A549 (cell line): ENCODE measurements around the gene MAPKAP1. TPM values are rescaled to one million over a fixed set of nuclear protein-coding genes. Genes with fewer than 3 reads are reported as not detected.

ENCODE experiments used
- ATAC-seq, 2 experiments: fragments of 200-7000 bp in 1 of 2; fragments of >200 bp in 1 of 2; cut with Nextera tagmentation in 1 of 2; cut with Tn5 transposase in 1 of 2; 3 replicates each; pipeline versions ENCODE4 v1.8.0 to v1.9.1; 2018 to 2020; ENCODE audit warnings: mild to moderate bottlenecking in 1 of 2, moderate library complexity in 1 of 2
- CTCF ChIA-PET: fragments of 300-600 bp; sonication (Branson Sonifier 250); formaldehyde crosslinking; extraction: SDS; loops from one replicate; lab custom pipeline; 2021; ENCODE audit warnings: antibody characterized with exemption, inconsistent platforms; lab: Yijun Ruan, JAX
- POLR2A ChIA-PET: fragments of 350-600 bp; formaldehyde crosslinking; extraction: SDS; loops from one replicate; lab custom pipeline; 2021; ENCODE audit warnings: antibody characterized with exemption, inconsistent platforms; lab: Yijun Ruan, JAX
- DNase-seq, 2 experiments: peaks; one replicate each; pipeline versions ENCODE4 v3.0.0 to v3.0.0-alpha.2; 2011 to 2016; ENCODE audit warnings: low read depth in 1 of 2, low spot score in 1 of 2
- FAIRE-seq: peaks from 2 replicates; lab custom pipeline; 2011; peaks lifted over from hg19 to GRCh38; lab: Jason Lieb, UNC
- H3K27ac ChIP-seq, 2 experiments: fragments of >200 bp; sonication (Bioruptor Twin); formaldehyde crosslinking; 3 replicates each; pipeline ENCODE4 v1.5.1; 2016 to 2017
- H3K4me1 ChIP-seq: fragments of >200 bp; sonication (Bioruptor Twin); formaldehyde crosslinking; 3 replicates; pipeline ENCODE4 v1.6.1; 2016
- H3K4me2 ChIP-seq: fragments of >200 bp; sonication (Bioruptor Twin); formaldehyde crosslinking; 3 replicates; pipeline ENCODE4 v1.6.1; 2016
- H3K4me3 ChIP-seq: fragments of >200 bp; sonication (Bioruptor Twin); formaldehyde crosslinking; 3 replicates; pipeline ENCODE4 v1.5.1; 2016
- H3K9me3 ChIP-seq: fragments of >200 bp; sonication (Bioruptor Twin); formaldehyde crosslinking; 3 replicates; pipeline ENCODE4 v1.6.1; 2016
- BHLHE40 ChIP-seq: IDR thresholded peaks from 2 replicates; pipeline ENCODE4 v1.6.1; 2012; ENCODE audit warnings: low read depth, low read length, inconsistent platforms
- CBX2 ChIP-seq: fragments of 200-600 bp; sonication (generic); IDR thresholded peaks from 2 replicates; pipeline ENCODE4 v1.6.1; 2016; ENCODE audit warnings: low read depth, mild to moderate bottlenecking, borderline replicate concordance
- CEBPB ChIP-seq, 2 experiments: fragments of >200 bp in 1 of 2; sonication (Bioruptor Twin) in 1 of 2; formaldehyde crosslinking in 1 of 2; IDR thresholded peaks; 2 replicates each; pipeline ENCODE4 v1.6.1; 2012 to 2016
- CHD2 ChIP-seq: fragments of 150-350 bp; IDR thresholded peaks from 2 replicates; pipeline ENCODE4 v1.6.1; 2014; ENCODE audit warnings: low read length; ENCODE audit not compliant: partially characterized antibody
- CHD4 ChIP-seq: fragments of 200-600 bp; sonication (generic); IDR thresholded peaks from 2 replicates; pipeline ENCODE4 v1.6.1; 2016; ENCODE audit warnings: antibody characterized with exemption, mild to moderate bottlenecking, borderline replicate concordance
- ELK1 ChIP-seq: fragments of 150-350 bp; IDR thresholded peaks from 2 replicates; pipeline ENCODE4 v1.6.1; 2014; ENCODE audit warnings: low read depth, mild to moderate bottlenecking, low read length
- EP300 ChIP-seq, 2 experiments: fragments of >200 bp; sonication (Bioruptor Twin); formaldehyde crosslinking; IDR thresholded peaks; 2 replicates in 1 of 2; 3 replicates in 1 of 2; pipeline ENCODE4 v1.6.1; 2016 to 2017
- ESRRA ChIP-seq: fragments of 150-350 bp; IDR thresholded peaks from 2 replicates; pipeline ENCODE4 v1.6.1; 2014; ENCODE audit warnings: mild to moderate bottlenecking, low read length, borderline replicate concordance
- FOSL2 ChIP-seq, 2 experiments: fragments of 450-650 bp in 1 of 2; fragments of >200 bp in 1 of 2; sonication (Bioruptor Twin) in 1 of 2; formaldehyde crosslinking; IDR thresholded peaks; 2 replicates each; pipeline versions ENCODE4 v1.5.0 to v1.6.1; 2016 to 2020; ENCODE audit warnings: mild to moderate bottlenecking in 1 of 2, moderate library complexity in 1 of 2
- FOXS1 ChIP-seq: fragments of 250-450 bp; sonication (Bioruptor Pico); IDR thresholded peaks from 2 replicates; pipeline ENCODE4 v1.5.0; 2020; ENCODE audit warnings: mild to moderate bottlenecking, moderate library complexity
- HDAC2 ChIP-seq: fragments of 200-600 bp; sonication (generic); IDR thresholded peaks from 2 replicates; pipeline ENCODE4 v1.6.1; 2016
- HOXA7 ChIP-seq: fragments of 250-450 bp; sonication (Bioruptor Pico); IDR thresholded peaks from 2 replicates; pipeline ENCODE4 v1.5.0; 2020; ENCODE audit warnings: mild to moderate bottlenecking, moderate library complexity
- HOXB13 ChIP-seq: fragments of 250-450 bp; sonication (Bioruptor Pico); IDR thresholded peaks from 2 replicates; pipeline ENCODE4 v1.5.0; 2020; ENCODE audit warnings: low read depth, mild to moderate bottlenecking, moderate library complexity
- JUNB ChIP-seq: fragments of >200 bp; sonication (Bioruptor Twin); formaldehyde crosslinking; IDR thresholded peaks from 2 replicates; pipeline ENCODE4 v1.6.1; 2016
- MAX ChIP-seq: IDR thresholded peaks from 2 replicates; pipeline ENCODE4 v1.6.1; 2012
- MAZ ChIP-seq: fragments of 150-350 bp; IDR thresholded peaks from 2 replicates; pipeline ENCODE4 v1.6.1; 2014; ENCODE audit warnings: antibody characterized with exemption, low read depth, low read length, borderline replicate concordance
- MYC ChIP-seq: IDR thresholded peaks from 2 replicates; pipeline ENCODE4 v1.6.1; 2012; ENCODE audit warnings: mild to moderate bottlenecking, inconsistent platforms, low read length, improper control_type of control experiment, borderline replicate concordance
- NFE2L2 ChIP-seq: fragments of 150-350 bp; conservative IDR thresholded peaks from 2 replicates; pipeline ENCODE4 v1.6.1; 2014; ENCODE audit warnings: low read length
- POLR2AphosphoS2 ChIP-seq: conservative IDR thresholded peaks from 2 replicates; pipeline ENCODE4 v1.6.1; 2012; ENCODE audit warnings: low read length, improper control_type of control experiment, inconsistent platforms
- RCOR1 ChIP-seq: fragments of 150-350 bp; IDR thresholded peaks from 2 replicates; pipeline ENCODE4 v1.6.1; 2014; ENCODE audit warnings: antibody characterized with exemption, low read length, low read depth
- RNF2 ChIP-seq: fragments of 200-600 bp; sonication (generic); IDR thresholded peaks from 2 replicates; pipeline ENCODE4 v1.6.1; 2016; ENCODE audit warnings: low read depth, mild to moderate bottlenecking, antibody characterized with exemption, moderate library complexity, borderline replicate concordance
- SREBF2 ChIP-seq: fragments of 450-650 bp; IDR thresholded peaks from 2 replicates; pipeline ENCODE4 v1.6.1; 2014; ENCODE audit warnings: mild to moderate bottlenecking, moderate library complexity
- TP53 ChIP-seq: fragments of 250-450 bp; sonication (Bioruptor Pico); IDR thresholded peaks from 2 replicates; pipeline ENCODE4 v1.5.0; 2021; ENCODE audit warnings: mild to moderate bottlenecking, moderate library complexity
- USF2 ChIP-seq: fragments of 450-650 bp; IDR thresholded peaks from 2 replicates; pipeline ENCODE4 v1.6.1; 2014; ENCODE audit warnings: antibody characterized with exemption
- ZFP36 ChIP-seq: fragments of 450-650 bp; IDR thresholded peaks from 2 replicates; pipeline ENCODE4 v1.6.1; 2014; ENCODE audit warnings: borderline replicate concordance; ENCODE audit not compliant: partially characterized antibody
- ZNF302 ChIP-seq: fragments of 250-450 bp; sonication (Bioruptor Pico); IDR thresholded peaks from 2 replicates; pipeline ENCODE4 v1.9.0; 2021; ENCODE audit warnings: inconsistent platforms, mild to moderate bottlenecking, moderate library complexity
- WGBS: methylation state at CpG from one replicate; pipeline ENCODE4 v1.1.6; 2017; ENCODE audit errors: missing lambda C conversion rate; 5-methylcytosine and 5-hydroxymethylcytosine counted together
- polyA plus RNA-seq, 4 experiments: library from polyadenylated mRNA; depleted of rRNA in 3 of 4; stranded (reverse); fragments of >200 nt; fragmentation: RNase III in 1 of 4; extraction: RNeasy Plus Mini Kit Qiagen cat#74134 plus additional on column Dnase treatment in 1 of 4; gene quantifications; 2 replicates in 3 of 4; 3 replicates in 1 of 4; pipeline ENCODE4 v1.2.3, GENCODE V29; 2011 to 2017

The MAPKAP1 gene
- polyA plus RNA-seq, 2 of the 4 experiments (the other 2 are of a cell fraction): 49.9 to 119 TPM

GRCh38 chr9:125433461-125434011 is 273.5 kb downstream of the MAPKAP1 start:
- no peak for TF ChIP-seq HDAC2
- no peak for TF ChIP-seq BHLHE40
- no peak for TF ChIP-seq SREBF2
- TF ChIP-seq FOXS1 (CRISPR knock-in tag): no peak
- no peak for TF ChIP-seq ELK1
- TF ChIP-seq CHD2: no peak
- TF ChIP-seq EP300 (IDR thresholded peaks at IDR 0.05): no peak
- TF ChIP-seq CEBPB (IDR thresholded peaks at IDR 0.05): no peak
- TF ChIP-seq CHD4: no peak
- TF ChIP-seq NFE2L2: no peak
- no peak for TF ChIP-seq MYC
- CTCF ChIA-PET: interaction anchor here (1.3 kb wide), 1 partner anchor 26 kb away, joined by 4 read pairs; no protein-coding TSS in a partner anchor
- no peaks in the 10 kb centered on the region for H3K9me3 ChIP-seq
- DNase-seq (no peak), FAIRE-seq (no peak), ATAC-seq (no peak)
- H3K4me3 ChIP-seq: no peak overlapping the region
- no peak overlapping the region for H3K27ac ChIP-seq
- no peak overlapping the region for H3K4me2 ChIP-seq
- WGBS: 75% methylated on average over 14 of the region's 15 CpGs
- POLR2A ChIA-PET: no interaction called here
- no peaks in the 10 kb centered on the region for H3K4me1 ChIP-seq

GRCh38 chr9:125432715-125433385 is 274.2 kb downstream of the MAPKAP1 start:
- Histone ChIP-seq H3K27ac (no peak overlapping the region), H3K4me3 (no peak overlapping the region), H3K4me1 (no peaks in the 10 kb centered on the region), H3K9me3 (no peaks in the 10 kb centered on the region), H3K4me2 (no peak overlapping the region)
- POLR2A ChIA-PET: no interaction called here
- ATAC-seq: no peak
- CTCF ChIA-PET: interaction anchor here (1.0 to 1.3 kb wide), 3 partner anchors 17 to 126 kb away, joined by 4 to 5 read pairs (median 5); no protein-coding TSS in a partner anchor
- no peak for TF ChIP-seq CHD4
- TF ChIP-seq POLR2AphosphoS2: no peak
- peak; percentile 66 for TF ChIP-seq ZFP36
- no peak for TF ChIP-seq ELK1
- no peak for TF ChIP-seq JUNB
- no peak for DNase-seq
- FAIRE-seq: no peak
- WGBS: 90% methylated on average over 14 of the region's 14 CpGs

- FAIRE-seq: no peak
- H3K4me2 ChIP-seq: no peak overlapping the region
- ChIA-PET POLR2A (no interaction called here), CTCF (interaction anchor here (1.3 kb wide), 2 partner anchors 9 to 19 kb away, joined by 3 to 5 read pairs; no protein-coding TSS in a partner anchor)
- no peaks in the 10 kb centered on the region for H3K4me1 ChIP-seq
- TF ChIP-seq EP300 (IDR thresholded peaks at IDR 0.05) (no peak), ESRRA (no peak), MAX (no peak), CBX2 (no peak), ZNF302 (no peak), MAZ (no peak), HOXB13 (no peak), FOSL2 (IDR thresholded peaks at IDR 0.05) (no peak), FOSL2 (CRISPR knock-in tag; IDR thresholded peaks at IDR 0.05) (no peak), USF2 (no peak), RNF2 (no peak), JUNB (no peak), RCOR1 (no peak), TP53 (CRISPR knock-in tag) (no peak), ELK1 (no peak), BHLHE40 (no peak), CEBPB (IDR thresholded peaks at IDR 0.05) (no peak), HOXA7 (CRISPR knock-in tag) (no peak)
- no peak for ATAC-seq
- no peaks in the 10 kb centered on the region for H3K9me3 ChIP-seq
- H3K4me3 ChIP-seq: no peak overlapping the region
- 85% methylated on average over 10 of the region's 12 CpGs for WGBS
- DNase-seq: no peak
- H3K27ac ChIP-seq: no peak overlapping the region
Observed at GRCh38 chr9:125431741-125432271, 275.2 kb downstream of the MAPKAP1 start.
